Right hindlimb (tissue), 1 donor: ENCODE results near the gene TRIM8.

Experiments used
- DNase-seq: peaks from one replicate; pipeline ENCODE4 v3.0.0-alpha.2; 2018

Gene TRIM8

DNA sequence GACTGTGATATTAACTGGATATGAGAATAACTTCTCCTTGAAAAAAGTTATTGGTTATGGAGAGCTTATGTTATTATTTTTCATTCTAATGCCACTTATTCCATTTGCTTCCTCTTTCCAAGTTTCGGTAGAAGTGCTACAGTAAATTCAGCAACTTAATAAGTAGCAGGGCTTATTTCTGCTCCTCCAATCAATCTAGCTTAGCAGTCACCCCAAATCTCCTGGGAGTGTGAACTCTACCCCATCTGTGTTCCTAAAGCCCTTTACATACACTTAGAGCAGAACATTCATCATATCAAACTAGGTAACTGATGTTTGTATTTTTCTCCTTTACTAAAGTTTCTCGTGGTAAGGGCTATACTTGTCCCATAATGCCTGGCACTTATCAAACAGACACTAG, 61.3 kb downstream of the TRIM8 start:
- DNase-seq, result no peak
